ENCODE data around the gene SS18L1. TPM values are rescaled to one million over a fixed set of nuclear protein-coding genes. Genes with fewer than 3 reads are reported as not detected.

Gene SS18L1
- total RNA-seq, 4 donors from 2014 or later: 14.7 to 23.2 (median 22.1) TPM

GRCh38 chr20:62116558-62117361, 26.8 kb upstream of the SS18L1 start:
- Histone ChIP-seq H3K9me3 (peaks cover 10 to 14% of the 10 kb centered on the region in 2 donors), H3K27me3 (peaks cover 5% of the 10 kb centered on the region), H3K27ac (no peak overlapping the region), H3K4me1 (peaks cover 0 to 13% (median 10%) of the 10 kb centered on the region in 4 donors), H3K36me3 (no peaks in the 10 kb centered on the region), H3K4me3 (no peak overlapping the region)
- WGBS, 2 donors (ENCODE audit: low coverage in 1 of 2): 86% methylated on average over 38 of the region's 38 CpGs; no CpG with 5 or more reads in 1 of the 2 donors
- no peak for DNase-seq
- TF ChIP-seq CTCF (IDR thresholded peaks at IDR 0.05) (no peak), POLR2A (IDR thresholded peaks at IDR 0.05) (no peak), POLR2AphosphoS5 (IDR thresholded peaks at IDR 0.05) (no peak), EP300 (IDR thresholded peaks at IDR 0.05; ENCODE audit: low read depth) (no peak)
- in situ Hi-C loops (cut with MboI; ENCODE audit: low pct_ligation_motif_present in 1 of 4, low pct_unique_long_range_greater_than_20kb in 1 of 4, low sequenced_read_pairs in 3 of 4) (no loop called here), intact Hi-C loops (cut with DNase I; ENCODE audit: low total_unique reads) (no loop called here)

- peaks cover 0 to 13% (median 10%) of the 10 kb centered on the region in 4 donors for H3K4me1 ChIP-seq
- 79% methylated on average over 9 of the region's 9 CpGs; no CpG with 5 or more reads in 1 of the 2 donors for WGBS, 2 donors (ENCODE audit: low coverage in 1 of 2)
- TF ChIP-seq EP300 (IDR thresholded peaks at IDR 0.05; ENCODE audit: low read depth) (no peak), POLR2A (IDR thresholded peaks at IDR 0.05) (no peak), POLR2AphosphoS5 (IDR thresholded peaks at IDR 0.05) (no peak), CTCF (IDR thresholded peaks at IDR 0.05) (no peak)
- DNase-seq: no peak
- no peak overlapping the region for H3K4me3 ChIP-seq
- H3K27me3 ChIP-seq: peaks cover 5% of the 10 kb centered on the region
- in situ Hi-C loops (cut with MboI; ENCODE audit: low pct_ligation_motif_present in 1 of 4, low pct_unique_long_range_greater_than_20kb in 1 of 4, low sequenced_read_pairs in 3 of 4): no loop called here
- peaks cover 5 to 10% of the 10 kb centered on the region in 2 donors for H3K9me3 ChIP-seq
- intact Hi-C loops (cut with DNase I; ENCODE audit: low total_unique reads): no loop called here
- no peaks in the 10 kb centered on the region for H3K36me3 ChIP-seq
- H3K27ac ChIP-seq: no peak overlapping the region
These were observed 26.3 kb upstream of the SS18L1 start for GRCh38 chr20:62117362-62117646.

- Histone ChIP-seq H3K4me3 (no peak overlapping the region), H3K9me3 (peaks cover 4 to 7% of the 10 kb centered on the region in 2 donors), H3K36me3 (no peaks in the 10 kb centered on the region), H3K4me1 (peaks cover 0 to 13% (median 10%) of the 10 kb centered on the region in 4 donors), H3K27ac (no peak overlapping the region), H3K27me3 (peaks cover 4% of the 10 kb centered on the region)
- in situ Hi-C loops (cut with MboI; ENCODE audit: low pct_ligation_motif_present in 1 of 4, low pct_unique_long_range_greater_than_20kb in 1 of 4, low sequenced_read_pairs in 3 of 4) (no loop called here), intact Hi-C loops (cut with DNase I; ENCODE audit: low total_unique reads) (no loop called here)
- WGBS, 2 donors (ENCODE audit: low coverage in 1 of 2): 48% methylated on average over 15 of the region's 15 CpGs; no CpG with 5 or more reads in 1 of the 2 donors
- DNase-seq: peak; percentile 48
- no peak for TF ChIP-seq POLR2A (IDR thresholded peaks at IDR 0.05)
- no peak for TF ChIP-seq EP300 (IDR thresholded peaks at IDR 0.05; ENCODE audit: low read depth)
These were observed 25.9 kb upstream of the SS18L1 start for GRCh38 chr20:62117658-62118057.

- H3K9me3 ChIP-seq: no peaks in the 10 kb centered on the region
- 64 to 80% methylated on average over 1 to 21 of the region's 21 CpGs for WGBS, 2 donors (ENCODE audit: low coverage in 1 of 2)
- no peaks in the 10 kb centered on the region for H3K27me3 ChIP-seq
- H3K4me3 ChIP-seq: no peak overlapping the region
- TF ChIP-seq POLR2AphosphoS5 (IDR thresholded peaks at IDR 0.05) (no peak), POLR2A (IDR thresholded peaks at IDR 0.05) (no peak), CTCF (IDR thresholded peaks at IDR 0.05) (no peak), EP300 (IDR thresholded peaks at IDR 0.05; ENCODE audit: low read depth) (no peak)
- in situ Hi-C loops (cut with MboI; ENCODE audit: low pct_ligation_motif_present in 1 of 4, low pct_unique_long_range_greater_than_20kb in 1 of 4, low sequenced_read_pairs in 3 of 4): no loop called here
- no peak overlapping the region for H3K27ac ChIP-seq
- H3K4me1 ChIP-seq: peaks cover 2 to 18% (median 14%) of the 10 kb centered on the region in 4 donors
- no peak for DNase-seq
- no peaks in the 10 kb centered on the region for H3K36me3 ChIP-seq
- intact Hi-C loops (cut with DNase I; ENCODE audit: low total_unique reads): no loop called here
These were observed 25.2 kb upstream of the SS18L1 start for GRCh38 chr20:62118113-62119043.
